HEK293 (cell line): Measurements from ENCODE around the gene CORO1A.

Experiments
- CTCF ChIA-PET: fragments of 350-600 bp; formaldehyde crosslinking; extraction: SDS; loops from one replicate; lab custom pipeline; 2021; ENCODE audit warnings: antibody characterized with exemption; lab: Yijun Ruan, JAX
- POLR2A ChIA-PET: fragments of 300-600 bp; formaldehyde crosslinking; extraction: SDS; loops from one replicate; lab custom pipeline; 2020; ENCODE audit warnings: antibody characterized with exemption, inconsistent platforms; lab: Yijun Ruan, JAX
- H3K27ac ChIP-seq: fragments of 200-500 bp; sonication (Bioruptor generic); 2 replicates; pipeline ENCODE4 v1.5.1; 2014; ENCODE audit warnings: low read depth, low read length, control low read depth, inconsistent platforms; ENCODE audit errors: extremely low read depth
- H3K36me3 ChIP-seq, 2 experiments: fragments of 200-500 bp in 1 of 2; sonication (Bioruptor generic) in 1 of 2; 1 replicate in 1 of 2; 2 replicates in 1 of 2; pipeline ENCODE4 v1.5.1; 2014 to 2017; ENCODE audit warnings: inconsistent platforms in 2 of 2, low read length in 2 of 2; ENCODE audit not compliant: control insufficient read depth in 2 of 2, insufficient read depth in 1 of 2
- H3K4me1 ChIP-seq: fragments of 200-500 bp; sonication (Bioruptor generic); 2 replicates; pipeline ENCODE4 v1.5.1; 2014; ENCODE audit warnings: mild to moderate bottlenecking, low read length, inconsistent platforms; ENCODE audit not compliant: control insufficient read depth, insufficient read depth
- H3K4me3 ChIP-seq: 2 replicates; pipeline ENCODE4 v1.5.1; 2011; ENCODE audit warnings: low read depth, mild to moderate bottlenecking, control low read depth, low read length, moderate library complexity
- H3K9me3 ChIP-seq: fragments of 200-500 bp; sonication (Bioruptor generic); 2 replicates; pipeline ENCODE4 v1.5.1; 2014; ENCODE audit warnings: low read depth, low read length, inconsistent platforms; ENCODE audit not compliant: control insufficient read depth, insufficient read depth
- IKZF3 ChIP-seq: fragments of 450-650 bp; IDR thresholded peaks from 2 replicates; pipeline ENCODE4 v1.5.0; 2018; ENCODE audit warnings: missing biosample characterization, mild to moderate bottlenecking, missing genetic modification characterization, moderate library complexity
- KLF7 ChIP-seq: fragments of 450-650 bp; formaldehyde crosslinking; IDR thresholded peaks from 2 replicates; pipeline ENCODE4 v1.5.1; 2016; ENCODE audit warnings: missing biosample characterization, missing genetic modification characterization, borderline replicate concordance
- SP3 ChIP-seq: fragments of 450-650 bp; formaldehyde crosslinking; IDR thresholded peaks from 2 replicates; pipeline ENCODE4 v1.5.1; 2016; ENCODE audit warnings: missing biosample characterization, missing genetic modification characterization
- TRIM28 ChIP-seq: IDR thresholded peaks from 2 replicates; pipeline ENCODE4 v1.6.1; 2011; ENCODE audit warnings: low read length, control low read depth, borderline replicate concordance
- YY1 ChIP-seq: fragments of 450-650 bp; formaldehyde crosslinking; IDR thresholded peaks from 2 replicates; pipeline ENCODE4 v1.5.1; 2018; ENCODE audit warnings: missing biosample characterization, missing genetic modification characterization
- YY2 ChIP-seq: fragments of 450-650 bp; formaldehyde crosslinking; IDR thresholded peaks from 2 replicates; pipeline ENCODE4 v1.5.1; 2016; ENCODE audit warnings: missing biosample characterization, missing genetic modification characterization
- ZBTB1 ChIP-seq: fragments of 450-650 bp; formaldehyde crosslinking; IDR thresholded peaks from 2 replicates; pipeline ENCODE4 v1.5.1; 2016; ENCODE audit warnings: missing biosample characterization, missing genetic modification characterization
- ZBTB17 ChIP-seq: fragments of 450-650 bp; formaldehyde crosslinking; IDR thresholded peaks from 2 replicates; pipeline ENCODE4 v1.5.1; 2016; ENCODE audit warnings: missing biosample characterization, missing genetic modification characterization
- ZBTB48 ChIP-seq: fragments of 450-650 bp; formaldehyde crosslinking; IDR thresholded peaks from 2 replicates; pipeline ENCODE4 v1.5.1; 2016; ENCODE audit warnings: missing biosample characterization, missing genetic modification characterization
- ZEB2 ChIP-seq: fragments of 450-650 bp; formaldehyde crosslinking; IDR thresholded peaks from 2 replicates; pipeline ENCODE4 v1.5.1; 2016; ENCODE audit warnings: missing biosample characterization, missing genetic modification characterization
- ZFHX2 ChIP-seq: fragments of 450-650 bp; formaldehyde crosslinking; conservative IDR thresholded peaks from 2 replicates; pipeline ENCODE4 v1.5.1; 2016; ENCODE audit warnings: missing biosample characterization, missing genetic modification characterization
- ZFP37 ChIP-seq: fragments of 450-650 bp; formaldehyde crosslinking; IDR thresholded peaks from 2 replicates; pipeline ENCODE4 v1.5.1; 2016; ENCODE audit warnings: missing biosample characterization, missing genetic modification characterization
- ZNF140 ChIP-seq: fragments of 450-650 bp; formaldehyde crosslinking; IDR thresholded peaks from 2 replicates; pipeline ENCODE4 v1.5.1; 2016; ENCODE audit warnings: missing biosample characterization, missing genetic modification characterization
- ZNF2 ChIP-seq: fragments of 450-650 bp; formaldehyde crosslinking; IDR thresholded peaks from 2 replicates; pipeline ENCODE4 v1.5.1; 2016; ENCODE audit warnings: missing biosample characterization, missing genetic modification characterization
- ZNF221 ChIP-seq: fragments of 450-650 bp; formaldehyde crosslinking; IDR thresholded peaks from 2 replicates; pipeline ENCODE4 v1.5.1; 2017; ENCODE audit warnings: missing biosample characterization, missing genetic modification characterization, borderline replicate concordance
- ZNF292 ChIP-seq: fragments of 450-650 bp; formaldehyde crosslinking; IDR thresholded peaks from 2 replicates; pipeline ENCODE4 v1.5.1; 2016; ENCODE audit warnings: low read depth, missing biosample characterization, missing genetic modification characterization, borderline replicate concordance
- ZNF302 ChIP-seq: fragments of 450-650 bp; formaldehyde crosslinking; IDR thresholded peaks from 2 replicates; pipeline ENCODE4 v1.5.1; 2016; ENCODE audit warnings: missing biosample characterization, missing genetic modification characterization, low read depth
- ZNF391 ChIP-seq: fragments of 450-650 bp; formaldehyde crosslinking; IDR thresholded peaks from 2 replicates; pipeline ENCODE4 v1.5.1; 2016; ENCODE audit warnings: low read depth, missing biosample characterization, missing genetic modification characterization, borderline replicate concordance
- ZNF394 ChIP-seq: fragments of 450-650 bp; formaldehyde crosslinking; IDR thresholded peaks from 2 replicates; pipeline ENCODE4 v1.5.1; 2016; ENCODE audit warnings: missing biosample characterization, missing genetic modification characterization, mild to moderate bottlenecking, moderate library complexity, borderline replicate concordance
- ZNF423 ChIP-seq: fragments of 450-650 bp; formaldehyde crosslinking; IDR thresholded peaks from 2 replicates; pipeline ENCODE4 v1.5.1; 2016; ENCODE audit warnings: missing biosample characterization, missing genetic modification characterization
- ZNF426 ChIP-seq: fragments of 450-650 bp; formaldehyde crosslinking; IDR thresholded peaks from 2 replicates; pipeline ENCODE4 v1.5.1; 2017; ENCODE audit warnings: missing biosample characterization, missing genetic modification characterization, mild to moderate bottlenecking, inconsistent platforms, moderate library complexity
- ZNF558 ChIP-seq: fragments of 450-650 bp; formaldehyde crosslinking; IDR thresholded peaks from 2 replicates; pipeline ENCODE4 v1.5.1; 2016; ENCODE audit warnings: missing biosample characterization, missing genetic modification characterization
- ZNF561 ChIP-seq: fragments of 450-650 bp; IDR thresholded peaks from 2 replicates; pipeline ENCODE4 v1.5.1; 2018; ENCODE audit warnings: missing biosample characterization, missing genetic modification characterization, borderline replicate concordance
- ZNF596 ChIP-seq: fragments of 450-650 bp; IDR thresholded peaks from 2 replicates; pipeline ENCODE4 v1.5.0; 2018; ENCODE audit warnings: missing biosample characterization, mild to moderate bottlenecking, missing genetic modification characterization, moderate library complexity
- ZNF600 ChIP-seq: fragments of 450-650 bp; formaldehyde crosslinking; IDR thresholded peaks from 2 replicates; pipeline ENCODE4 v1.5.1; 2016; ENCODE audit warnings: missing biosample characterization, missing genetic modification characterization
- ZNF629 ChIP-seq: fragments of 450-650 bp; formaldehyde crosslinking; IDR thresholded peaks from 2 replicates; pipeline ENCODE4 v1.5.1; 2017; ENCODE audit warnings: missing biosample characterization, missing genetic modification characterization
- ZNF654 ChIP-seq: fragments of 450-650 bp; formaldehyde crosslinking; IDR thresholded peaks from 2 replicates; pipeline ENCODE4 v1.5.1; 2016; ENCODE audit warnings: low read depth, missing biosample characterization, missing genetic modification characterization
- ZNF777 ChIP-seq: fragments of 450-650 bp; formaldehyde crosslinking; IDR thresholded peaks from 2 replicates; pipeline ENCODE4 v1.5.1; 2017; ENCODE audit warnings: missing biosample characterization, missing genetic modification characterization, borderline replicate concordance
- ZNF843 ChIP-seq: fragments of 450-650 bp; formaldehyde crosslinking; IDR thresholded peaks from 2 replicates; pipeline ENCODE4 v1.5.1; 2016; ENCODE audit warnings: missing biosample characterization, missing genetic modification characterization
- ZXDB ChIP-seq: fragments of 450-650 bp; formaldehyde crosslinking; IDR thresholded peaks from 2 replicates; pipeline ENCODE4 v1.5.1; 2016; ENCODE audit warnings: missing biosample characterization, missing genetic modification characterization
- TF ChIP-seq, protein P1 (sequence below): fragments of 450-650 bp; formaldehyde crosslinking; IDR thresholded peaks from 2 replicates; pipeline ENCODE4 v1.5.1; 2016; ENCODE audit warnings: missing biosample characterization, missing genetic modification characterization
- TF ChIP-seq, protein P2 (sequence below): fragments of 450-650 bp; formaldehyde crosslinking; IDR thresholded peaks from 2 replicates; pipeline ENCODE4 v1.5.1; 2016; ENCODE audit warnings: missing biosample characterization, missing genetic modification characterization
- TF ChIP-seq, protein P3 (sequence below): fragments of 450-650 bp; formaldehyde crosslinking; IDR thresholded peaks from 2 replicates; pipeline ENCODE4 v1.5.1; 2016; ENCODE audit warnings: missing biosample characterization, missing genetic modification characterization

CORO1A gene

DNA sequence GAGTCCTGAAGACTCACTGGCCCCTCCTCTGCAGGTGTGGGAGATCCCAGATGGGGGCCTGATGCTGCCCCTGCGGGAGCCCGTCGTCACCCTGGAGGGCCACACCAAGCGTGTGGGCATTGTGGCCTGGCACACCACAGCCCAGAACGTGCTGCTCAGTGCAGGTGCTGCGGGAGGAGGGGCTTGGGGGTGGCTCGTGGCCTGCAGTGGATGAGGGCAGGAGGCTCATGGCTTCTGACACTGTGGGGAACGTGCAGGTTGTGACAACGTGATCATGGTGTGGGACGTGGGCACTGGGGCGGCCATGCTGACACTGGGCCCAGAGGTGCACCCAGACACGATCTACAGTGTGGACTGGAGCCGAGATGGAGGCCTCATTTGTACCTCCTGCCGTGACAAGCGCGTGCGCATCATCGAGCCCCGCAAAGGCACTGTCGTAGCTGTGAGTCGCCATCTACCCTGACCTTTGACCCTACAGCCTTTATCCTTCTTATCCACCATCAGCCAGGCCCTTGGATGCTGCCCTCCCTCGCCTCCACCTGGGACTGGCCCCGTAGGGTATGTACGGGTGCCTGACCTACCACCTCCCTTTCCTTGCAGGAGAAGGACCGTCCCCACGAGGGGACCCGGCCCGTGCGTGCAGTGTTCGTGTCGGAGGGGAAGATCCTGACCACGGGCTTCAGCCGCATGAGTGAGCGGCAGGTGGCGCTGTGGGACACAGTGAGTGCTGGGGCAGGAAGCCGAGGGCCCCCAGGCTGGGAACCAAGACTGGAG lies 3.6 kb downstream of the CORO1A start:
- H3K4me3 ChIP-seq, result no peak overlapping the region
- CTCF ChIA-PET, result interaction anchor here (0.6 kb wide), 1 partner anchor 44 kb away, joined by 3 read pairs; no protein-coding TSS in a partner anchor
- H3K27ac ChIP-seq, result no peak overlapping the region
- H3K36me3 ChIP-seq, result peaks cover 0 to 15% of the 10 kb centered on the region in 2 experiments; a peak in 1 of 3 replicates
- POLR2A ChIA-PET, result interaction anchor here (0.6 to 0.9 kb wide), 2 partner anchors 75 to 243 kb away, joined by 5 to 7 read pairs; partner anchors contain the start of gene DCTPP1
- no peaks in the 10 kb centered on the region for H3K9me3 ChIP-seq
- peaks cover 3% of the 10 kb centered on the region; the same call in 1 of the 2 replicates for H3K4me1 ChIP-seq
- TF ChIP-seq ZNF394 (tag by site-specific recombination) (no peak), ZNF423 (tag by site-specific recombination) (no peak), ZNF2 (tag by site-specific recombination) (peak; percentile 99), ZNF600 (peak; percentile 96), ZBTB17 (tag by site-specific recombination) (peak; percentile 80), ZNF843 (tag by site-specific recombination) (0 out of 2 replicates have a peak, but pooled peaks have one; percentile 12), YY2 (tag by site-specific recombination) (peak; percentile 31; the same call in 1 of the 2 replicates), ZNF561 (tag by site-specific recombination) (no peak), ZXDB (0 out of 2 replicates have a peak, but pooled peaks have one; percentile 41), ZNF654 (tag by site-specific recombination) (peak; percentile 45), ZFP37 (tag by site-specific recombination) (no peak), SP3 (tag by site-specific recombination) (no peak; the same call in 1 of the 2 replicates), ZNF596 (tag by site-specific recombination) (no peak), ZNF629 (tag by site-specific recombination) (0 out of 2 replicates have a peak, but pooled peaks have one; percentile 21), ZEB2 (peak; percentile 77; the same call in 1 of the 2 replicates), ZNF426 (tag by site-specific recombination) (no peak), ZNF558 (tag by site-specific recombination) (no peak), YY1 (tag by site-specific recombination) (0 out of 2 replicates have a peak, but pooled peaks have one; percentile 18), KLF7 (no peak), ZBTB1 (no peak), ZNF391 (peak; percentile 80; the same call in 1 of the 2 replicates), ZBTB48 (no peak), TRIM28 (no peak), ZNF777 (no peak; the same call in 1 of the 2 replicates), ZNF140 (tag by site-specific recombination) (no peak), ZFHX2 (tag by site-specific recombination) (no peak), IKZF3 (tag by site-specific recombination) (peak; percentile 14; the same call in 1 of the 2 replicates), ZNF221 (tag by site-specific recombination) (0 out of 2 replicates have a peak, but pooled peaks have one; percentile 7), ZNF302 (0 out of 2 replicates have a peak, but pooled peaks have one; percentile 31), ZNF292 (no peak)
- TF ChIP-seq, protein P1, sequence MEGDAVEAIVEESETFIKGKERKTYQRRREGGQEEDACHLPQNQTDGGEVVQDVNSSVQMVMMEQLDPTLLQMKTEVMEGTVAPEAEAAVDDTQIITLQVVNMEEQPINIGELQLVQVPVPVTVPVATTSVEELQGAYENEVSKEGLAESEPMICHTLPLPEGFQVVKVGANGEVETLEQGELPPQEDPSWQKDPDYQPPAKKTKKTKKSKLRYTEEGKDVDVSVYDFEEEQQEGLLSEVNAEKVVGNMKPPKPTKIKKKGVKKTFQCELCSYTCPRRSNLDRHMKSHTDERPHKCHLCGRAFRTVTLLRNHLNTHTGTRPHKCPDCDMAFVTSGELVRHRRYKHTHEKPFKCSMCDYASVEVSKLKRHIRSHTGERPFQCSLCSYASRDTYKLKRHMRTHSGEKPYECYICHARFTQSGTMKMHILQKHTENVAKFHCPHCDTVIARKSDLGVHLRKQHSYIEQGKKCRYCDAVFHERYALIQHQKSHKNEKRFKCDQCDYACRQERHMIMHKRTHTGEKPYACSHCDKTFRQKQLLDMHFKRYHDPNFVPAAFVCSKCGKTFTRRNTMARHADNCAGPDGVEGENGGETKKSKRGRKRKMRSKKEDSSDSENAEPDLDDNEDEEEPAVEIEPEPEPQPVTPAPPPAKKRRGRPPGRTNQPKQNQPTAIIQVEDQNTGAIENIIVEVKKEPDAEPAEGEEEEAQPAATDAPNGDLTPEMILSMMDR (tag by site-specific recombination), result peak; percentile 93
- TF ChIP-seq, protein P2, sequence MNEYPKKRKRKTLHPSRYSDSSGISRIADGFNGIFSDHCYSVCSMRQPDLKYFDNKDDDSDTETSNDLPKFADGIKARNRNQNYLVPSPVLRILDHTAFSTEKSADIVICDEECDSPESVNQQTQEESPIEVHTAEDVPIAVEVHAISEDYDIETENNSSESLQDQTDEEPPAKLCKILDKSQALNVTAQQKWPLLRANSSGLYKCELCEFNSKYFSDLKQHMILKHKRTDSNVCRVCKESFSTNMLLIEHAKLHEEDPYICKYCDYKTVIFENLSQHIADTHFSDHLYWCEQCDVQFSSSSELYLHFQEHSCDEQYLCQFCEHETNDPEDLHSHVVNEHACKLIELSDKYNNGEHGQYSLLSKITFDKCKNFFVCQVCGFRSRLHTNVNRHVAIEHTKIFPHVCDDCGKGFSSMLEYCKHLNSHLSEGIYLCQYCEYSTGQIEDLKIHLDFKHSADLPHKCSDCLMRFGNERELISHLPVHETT, result peak; percentile 42; the same call in 1 of the 2 replicates
- TF ChIP-seq, protein P3, sequence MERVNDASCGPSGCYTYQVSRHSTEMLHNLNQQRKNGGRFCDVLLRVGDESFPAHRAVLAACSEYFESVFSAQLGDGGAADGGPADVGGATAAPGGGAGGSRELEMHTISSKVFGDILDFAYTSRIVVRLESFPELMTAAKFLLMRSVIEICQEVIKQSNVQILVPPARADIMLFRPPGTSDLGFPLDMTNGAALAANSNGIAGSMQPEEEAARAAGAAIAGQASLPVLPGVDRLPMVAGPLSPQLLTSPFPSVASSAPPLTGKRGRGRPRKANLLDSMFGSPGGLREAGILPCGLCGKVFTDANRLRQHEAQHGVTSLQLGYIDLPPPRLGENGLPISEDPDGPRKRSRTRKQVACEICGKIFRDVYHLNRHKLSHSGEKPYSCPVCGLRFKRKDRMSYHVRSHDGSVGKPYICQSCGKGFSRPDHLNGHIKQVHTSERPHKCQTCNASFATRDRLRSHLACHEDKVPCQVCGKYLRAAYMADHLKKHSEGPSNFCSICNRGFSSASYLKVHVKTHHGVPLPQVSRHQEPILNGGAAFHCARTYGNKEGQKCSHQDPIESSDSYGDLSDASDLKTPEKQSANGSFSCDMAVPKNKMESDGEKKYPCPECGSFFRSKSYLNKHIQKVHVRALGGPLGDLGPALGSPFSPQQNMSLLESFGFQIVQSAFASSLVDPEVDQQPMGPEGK, result peak; percentile 92
